CD4-positive, CD25-positive, alpha-beta regulatory T cell (primary cell): ENCODE data around the gene TRPC4AP. TPM values are rescaled to one million over a fixed set of nuclear protein-coding genes. Genes with fewer than 3 reads are reported as not detected.

Experiments used
- ATAC-seq, 2 donors: fragments of 150-1000 bp; cut with Tn5 transposase; one replicate each; pipeline ENCODE4 v1.10.0; 2021; ENCODE audit warnings: low read depth in 2 of 2, moderate number of reproducible peaks in 2 of 2, moderate library complexity in 1 of 2
- DNase-seq, 3 donors: peaks; one replicate each; pipeline versions ENCODE4 v3.0.0 to v3.0.0-alpha.2; 2012 to 2022; ENCODE audit warnings: mixed read lengths in 1 of 3
- H3K27ac ChIP-seq: one replicate; pipeline ENCODE4 v1.7.0; 2013; ENCODE audit warnings: mild to moderate bottlenecking, low read length; ENCODE audit not compliant: insufficient read depth, poor library complexity, severe bottlenecking
- H3K27me3 ChIP-seq: one replicate; pipeline ENCODE4 v1.7.0; 2013; ENCODE audit warnings: low read length; ENCODE audit not compliant: control insufficient read depth, insufficient read depth
- H3K36me3 ChIP-seq: one replicate; pipeline ENCODE4 v1.7.0; 2013; ENCODE audit warnings: mild to moderate bottlenecking, low read length, moderate library complexity; ENCODE audit not compliant: control insufficient read depth, insufficient read depth
- H3K4me1 ChIP-seq: 2 replicates; pipeline ENCODE4 v1.7.0; 2013; ENCODE audit warnings: mild to moderate bottlenecking, low read length; ENCODE audit not compliant: insufficient read depth, control insufficient read depth, poor library complexity, severe bottlenecking
- H3K4me3 ChIP-seq: one replicate; pipeline ENCODE4 v1.7.0; 2013; ENCODE audit warnings: low read depth, mild to moderate bottlenecking, low read length, moderate library complexity
- H3K9me3 ChIP-seq, 2 experiments: 1 replicate in 1 of 2; 2 replicates in 1 of 2; pipeline ENCODE4 v1.7.0; 2013; ENCODE audit warnings: low read length in 2 of 2, mild to moderate bottlenecking in 1 of 2, moderate library complexity in 1 of 2; ENCODE audit not compliant: control insufficient read depth in 2 of 2
- H3K27ac Mint-ChIP-seq, 3 donors: one replicate each; pipeline ENCODE4 v1.8.0; 2020 to 2022; ENCODE audit warnings: mild to moderate bottlenecking in 3 of 3, mixed read lengths in 3 of 3, moderate library complexity in 2 of 3
- H3K27me3 Mint-ChIP-seq: one replicate; pipeline ENCODE4 v1.8.0; 2022; ENCODE audit warnings: mild to moderate bottlenecking, mixed read lengths
- H3K36me3 Mint-ChIP-seq: one replicate; pipeline ENCODE4 v1.8.0; 2020; ENCODE audit warnings: mixed read lengths
- H3K4me1 Mint-ChIP-seq, 4 donors: one replicate each; pipeline ENCODE4 v1.8.0; 2020 to 2022; ENCODE audit warnings: mixed read lengths in 4 of 4, mild to moderate bottlenecking in 1 of 4
- H3K4me3 Mint-ChIP-seq, 4 donors: one replicate each; pipeline ENCODE4 v1.8.0; 2020 to 2022; ENCODE audit warnings: mild to moderate bottlenecking in 4 of 4, mixed read lengths in 4 of 4, moderate library complexity in 3 of 4
- H3K9me3 Mint-ChIP-seq, 7 donors: one replicate each; pipeline ENCODE4 v1.8.0; 2020 to 2022; ENCODE audit warnings: mixed read lengths in 7 of 7, mild to moderate bottlenecking in 3 of 7, moderate library complexity in 2 of 7
- polyA plus RNA-seq, 4 donors: library from polyadenylated mRNA; unstranded; fragments of 300-500 nt; fragmentation: Illumina TruSeq; gene quantifications; one replicate each; pipeline ENCODE4 v1.2.3, GENCODE V29; 2021
- total RNA-seq: library from RNA; stranded (reverse); gene quantifications from one replicate; pipeline ENCODE4 v1.2.3, GENCODE V29; 2022

TRPC4AP gene
- total and polyA plus RNA-seq, 5 donors from 2014 or later: 58.7 to 76.4 (median 61.2) TPM

DNA sequence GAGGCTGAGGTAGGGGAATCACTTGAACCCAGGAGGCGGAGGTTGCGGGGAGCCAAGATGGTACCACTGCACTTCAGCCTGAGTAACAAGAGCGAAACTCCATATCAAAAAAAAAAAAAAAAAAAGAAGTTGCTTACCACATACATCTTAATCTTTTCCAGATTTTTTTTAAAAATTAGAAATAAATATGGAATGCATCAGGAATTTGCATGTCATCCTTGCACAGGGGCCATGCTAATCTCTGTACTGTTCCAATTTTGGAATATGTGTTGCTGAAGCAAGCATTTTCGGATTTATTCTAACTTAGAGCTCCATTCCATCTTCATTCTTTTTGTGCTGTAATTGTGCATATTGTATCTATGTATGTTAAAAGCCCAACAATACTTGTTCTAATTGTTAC lies 62.5 kb downstream of the TRPC4AP start:
- H3K27ac ChIP-seq: no peak overlapping the region
- peaks cover 70% of the 10 kb centered on the region for H3K36me3 ChIP-seq
- no peak for ATAC-seq
- DNase-seq: no peak
- Mint-ChIP-seq H3K27ac (peak overlapping the region in 1 of 3 donors; percentile 15), H3K4me1 (peaks cover 0 to 5% (median 3%) of the 10 kb centered on the region in 4 donors), H3K36me3 (peaks cover 41% of the 10 kb centered on the region), H3K27me3 (no peaks in the 10 kb centered on the region), H3K9me3 (no peaks in the 10 kb centered on the region), H3K4me3 (no peak overlapping the region)
- no peak overlapping the region for H3K4me3 ChIP-seq
- H3K4me1 ChIP-seq: no peaks in the 10 kb centered on the region
- no peaks in the 10 kb centered on the region for H3K9me3 ChIP-seq
- no peaks in the 10 kb centered on the region for H3K27me3 ChIP-seq

GRCh38 chr20:35027301-35027700 lies 65.3 kb downstream of the TRPC4AP start:
- peak overlapping the region in 2 of 3 donors; percentile 25 to 43 for H3K27ac Mint-ChIP-seq
- H3K9me3 Mint-ChIP-seq: no peaks in the 10 kb centered on the region

GRCh38 chr20:35025116-35025515 lies 67.5 kb downstream of the TRPC4AP start:
- H3K9me3 Mint-ChIP-seq: no peaks in the 10 kb centered on the region
- Histone ChIP-seq H3K27me3 (no peaks in the 10 kb centered on the region), H3K4me1 (no peaks in the 10 kb centered on the region), H3K9me3 (no peaks in the 10 kb centered on the region), H3K4me3 (no peak overlapping the region), H3K27ac (no peak overlapping the region), H3K36me3 (peaks cover 61% of the 10 kb centered on the region)
- ATAC-seq (no peak), DNase-seq (no peak)
- no peak overlapping the region for H3K27ac Mint-ChIP-seq
- no peaks in the 10 kb centered on the region for H3K27me3 Mint-ChIP-seq
- H3K36me3 Mint-ChIP-seq: peaks cover 38% of the 10 kb centered on the region
- H3K4me1 Mint-ChIP-seq: peaks cover 0 to 4% (median 2%) of the 10 kb centered on the region in 4 donors
- H3K4me3 Mint-ChIP-seq: no peak overlapping the region

More at GRCh38 chr20:35027301-35027700, 65.3 kb downstream of the TRPC4AP start:
- H3K4me1 Mint-ChIP-seq: peaks cover 0 to 5% (median 4%) of the 10 kb centered on the region in 4 donors
- no peak overlapping the region for H3K27ac ChIP-seq
- no peaks in the 10 kb centered on the region for H3K27me3 ChIP-seq
- H3K27me3 Mint-ChIP-seq: no peaks in the 10 kb centered on the region
- no peaks in the 10 kb centered on the region for H3K9me3 ChIP-seq
- DNase-seq (no peak), ATAC-seq (no peak)
- H3K4me3 Mint-ChIP-seq: no peak overlapping the region
- peaks cover 66% of the 10 kb centered on the region for H3K36me3 ChIP-seq
- peaks cover 34% of the 10 kb centered on the region for H3K36me3 Mint-ChIP-seq
- H3K4me1 ChIP-seq: no peaks in the 10 kb centered on the region
- H3K4me3 ChIP-seq: no peak overlapping the region

DNA sequence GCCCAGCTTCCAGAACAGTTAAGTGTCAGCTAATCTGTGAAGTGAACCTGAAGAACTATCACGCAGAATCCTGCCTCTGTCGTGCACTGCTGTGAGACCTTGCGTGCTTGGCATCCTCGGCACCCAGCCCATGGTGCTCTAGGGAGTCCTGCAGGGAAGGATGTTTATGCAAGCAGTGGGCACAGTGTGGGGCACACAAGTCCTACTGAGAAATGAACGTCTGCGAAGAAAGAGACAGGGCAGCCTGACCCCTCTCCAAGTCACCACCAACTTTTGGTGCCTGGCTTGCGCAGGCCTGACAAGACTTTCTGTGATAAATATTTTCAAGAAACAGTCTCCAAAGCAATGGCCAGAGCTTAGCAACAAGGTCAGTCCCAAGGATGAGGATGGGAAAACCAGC lies 69.0 kb downstream of the TRPC4AP start:
- H3K36me3 ChIP-seq: peaks cover 68% of the 10 kb centered on the region
- DNase-seq: no peak
- H3K27me3 ChIP-seq: no peaks in the 10 kb centered on the region
- no peak overlapping the region for H3K4me3 ChIP-seq
- Mint-ChIP-seq H3K4me3 (no peak overlapping the region), H3K36me3 (peaks cover 42% of the 10 kb centered on the region), H3K4me1 (peaks cover 0 to 4% (median 2%) of the 10 kb centered on the region in 4 donors), H3K27ac (no peak overlapping the region), H3K9me3 (no peaks in the 10 kb centered on the region), H3K27me3 (no peaks in the 10 kb centered on the region)
- no peak for ATAC-seq
- no peaks in the 10 kb centered on the region for H3K4me1 ChIP-seq
- H3K9me3 ChIP-seq: no peaks in the 10 kb centered on the region
- H3K27ac ChIP-seq: no peak overlapping the region

GRCh38 chr20:35021831-35022230 lies 70.8 kb downstream of the TRPC4AP start:
- DNase-seq (no peak), ATAC-seq (no peak)
- Mint-ChIP-seq H3K4me1 (peaks cover 0 to 4% (median under 1%) of the 10 kb centered on the region in 4 donors), H3K27me3 (no peaks in the 10 kb centered on the region), H3K4me3 (no peak overlapping the region), H3K36me3 (peaks cover 42% of the 10 kb centered on the region), H3K27ac (peak overlapping the region in 1 of 3 donors; percentile 11), H3K9me3 (no peaks in the 10 kb centered on the region)
- Histone ChIP-seq H3K27me3 (no peaks in the 10 kb centered on the region), H3K9me3 (no peaks in the 10 kb centered on the region), H3K27ac (no peak overlapping the region), H3K4me3 (no peak overlapping the region), H3K36me3 (peaks cover 68% of the 10 kb centered on the region), H3K4me1 (no peaks in the 10 kb centered on the region)

- H3K9me3 Mint-ChIP-seq: no peaks in the 10 kb centered on the region
- H3K27ac Mint-ChIP-seq: peak overlapping the region in 1 of 3 donors; percentile 71
- DNase-seq: no peak
- H3K27me3 ChIP-seq: no peaks in the 10 kb centered on the region
- no peak overlapping the region for H3K4me3 Mint-ChIP-seq
- H3K4me1 ChIP-seq: no peaks in the 10 kb centered on the region
- no peaks in the 10 kb centered on the region for H3K27me3 Mint-ChIP-seq
- H3K36me3 ChIP-seq: peaks cover 75% of the 10 kb centered on the region
- no peak overlapping the region for H3K4me3 ChIP-seq
- H3K36me3 Mint-ChIP-seq: peaks cover 49% of the 10 kb centered on the region
- no peaks in the 10 kb centered on the region for H3K9me3 ChIP-seq
- no peak for ATAC-seq
- peaks cover 0 to 4% (median under 1%) of the 10 kb centered on the region in 4 donors for H3K4me1 Mint-ChIP-seq
- no peak overlapping the region for H3K27ac ChIP-seq
These were observed 71.5 kb downstream of the TRPC4AP start for GRCh38 chr20:35021063-35021462.

GRCh38 chr20:35020108-35020928 lies 72.3 kb downstream of the TRPC4AP start:
- H3K27ac ChIP-seq: no peak overlapping the region
- ATAC-seq: no peak
- H3K4me3 ChIP-seq: no peak overlapping the region
- H3K27me3 ChIP-seq: no peaks in the 10 kb centered on the region
- no peaks in the 10 kb centered on the region for H3K27me3 Mint-ChIP-seq
- H3K4me3 Mint-ChIP-seq: no peak overlapping the region
- DNase-seq: no peak
- H3K4me1 ChIP-seq: no peaks in the 10 kb centered on the region
- peak overlapping the region in 1 of 3 donors; percentile 83 for H3K27ac Mint-ChIP-seq
- H3K36me3 ChIP-seq: peaks cover 79% of the 10 kb centered on the region
- H3K36me3 Mint-ChIP-seq: peaks cover 50% of the 10 kb centered on the region
- no peaks in the 10 kb centered on the region for H3K9me3 ChIP-seq
- peaks cover 0 to 4% (median under 1%) of the 10 kb centered on the region in 4 donors for H3K4me1 Mint-ChIP-seq
- H3K9me3 Mint-ChIP-seq: no peaks in the 10 kb centered on the region
